LNCaP clone FGC (cell line): Measurements from ENCODE around the gene IL16.

ENCODE experiments used
- DNase-seq: peaks from one replicate; pipeline ENCODE4 v3.0.0-alpha.2; 2011; ENCODE audit warnings: low read depth
- H3K4me3 ChIP-seq: 2 replicates; pipeline ENCODE4 v1.5.1; 2011; ENCODE audit warnings: mild to moderate bottlenecking, low read depth, low read length, control low read depth
- CTCF ChIP-seq: IDR thresholded peaks from 2 replicates; pipeline ENCODE4 v1.5.1; 2012; ENCODE audit warnings: mild to moderate bottlenecking; ENCODE audit not compliant: control insufficient read depth, insufficient read depth; ENCODE audit errors: extremely low read depth

Gene IL16

GRCh38 chr15:81309647-81310450 is 113.2 kb downstream of the IL16 start:
- H3K4me3 ChIP-seq: no peak overlapping the region
- no peak for TF ChIP-seq CTCF
- no peak for DNase-seq

- DNase-seq: no peak
- no peak overlapping the region for H3K4me3 ChIP-seq
- TF ChIP-seq CTCF: no peak
Measured at GRCh38 chr15:81310480-81310879, 113.8 kb downstream of the IL16 start.

- TF ChIP-seq CTCF: no peak
- H3K4me3 ChIP-seq: no peak overlapping the region
- DNase-seq: no peak
Measured at GRCh38 chr15:81311752-81312464, 115.2 kb downstream of the IL16 start.

GRCh38 chr15:81312790-81313543 is 116.3 kb downstream of the IL16 start:
- TF ChIP-seq CTCF: no peak
- DNase-seq: no peak
- H3K4me3 ChIP-seq: no peak overlapping the region

GRCh38 chr15:81313686-81314085 is 117.0 kb downstream of the IL16 start:
- H3K4me3 ChIP-seq: no peak overlapping the region
- no peak for TF ChIP-seq CTCF
- DNase-seq: no peak

GRCh38 chr15:81314378-81314777 is 117.7 kb downstream of the IL16 start:
- TF ChIP-seq CTCF: no peak
- H3K4me3 ChIP-seq: no peak overlapping the region
- no peak for DNase-seq
